GM19193 (cell line): ENCODE results near the gene TLE4.

ENCODE experiments used
- POLR2A ChIP-seq: IDR thresholded peaks from 4 replicates; pipeline ENCODE4 v1.6.1; 2011; ENCODE audit not compliant: insufficient read depth, insufficient read length; ENCODE audit errors: extremely low read depth

TLE4 gene

GRCh38 chr9:79661279-79661678 is 89.5 kb downstream of the TLE4 start:
- TF ChIP-seq POLR2A = no peak

DNA sequence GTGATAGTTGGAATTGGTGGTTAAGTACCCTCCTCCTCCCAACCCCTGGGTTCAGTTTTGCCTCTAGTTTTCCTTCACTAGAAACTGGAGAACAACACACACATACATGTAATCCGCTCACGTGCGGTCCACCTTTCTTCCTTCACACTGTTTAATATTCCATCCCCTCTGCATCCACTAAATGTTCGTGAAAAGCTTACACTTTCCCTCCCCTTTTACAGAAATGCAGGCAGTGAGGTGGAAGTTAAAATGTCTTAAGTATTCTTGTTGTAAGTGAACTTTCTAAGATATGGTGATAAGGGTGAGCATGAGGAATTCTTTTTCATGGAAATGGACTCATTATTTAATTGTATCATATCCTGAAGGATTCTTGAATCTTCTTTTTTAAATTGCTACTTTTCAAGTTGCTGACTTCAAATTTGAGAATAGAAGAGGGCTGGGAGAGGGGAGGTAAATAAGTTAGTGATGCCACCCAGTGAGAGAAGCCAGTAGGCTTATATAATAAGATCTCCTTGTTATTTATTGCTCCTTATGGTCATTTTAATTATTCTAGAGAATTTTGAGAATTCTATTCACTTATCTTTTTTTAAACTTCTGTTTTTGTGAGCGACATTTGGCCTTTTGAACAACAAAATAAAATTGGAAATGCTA is 90.2 kb downstream of the TLE4 start:
- no peak for TF ChIP-seq POLR2A

DNA sequence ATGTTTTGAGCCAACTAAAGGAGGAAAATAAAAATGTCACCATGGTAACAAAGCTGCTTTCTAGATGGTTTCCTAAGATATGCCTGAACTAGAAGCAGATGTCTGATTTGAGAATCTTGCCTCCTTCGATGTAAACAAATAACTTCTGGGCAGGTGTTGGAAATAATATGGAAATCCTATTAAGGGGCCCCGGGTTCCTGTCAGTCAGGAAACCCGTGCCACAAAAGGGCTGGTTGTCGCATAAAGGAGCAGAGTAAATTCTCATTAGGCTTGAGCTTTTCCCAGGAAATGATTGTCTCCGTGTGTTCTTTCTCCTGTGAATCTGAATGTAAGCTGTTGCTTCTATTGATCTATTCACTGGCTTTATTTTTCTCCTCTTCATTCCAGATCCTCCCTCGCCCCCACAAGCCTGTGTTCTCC is 90.8 kb downstream of the TLE4 start:
- TF ChIP-seq POLR2A = no peak

DNA sequence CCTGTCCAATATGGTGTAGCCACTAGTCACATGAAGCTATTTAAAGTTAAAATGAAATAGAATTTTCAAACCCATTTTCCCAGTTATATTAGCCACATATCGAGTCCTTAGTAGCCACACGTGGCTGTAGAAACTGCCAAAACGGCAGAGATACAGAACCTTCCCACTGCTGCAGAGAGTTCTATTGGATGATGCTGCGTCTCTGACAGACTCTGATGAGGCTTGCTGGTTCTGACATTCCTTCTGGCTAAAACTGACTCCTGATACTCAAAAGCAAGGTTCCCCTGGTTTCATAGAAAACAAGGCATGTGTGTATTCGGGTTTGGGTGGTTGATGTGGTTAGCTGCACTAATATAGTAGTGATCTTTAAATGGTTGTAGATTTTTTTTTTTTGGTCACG is 91.5 kb downstream of the TLE4 start:
- no peak for TF ChIP-seq POLR2A

DNA sequence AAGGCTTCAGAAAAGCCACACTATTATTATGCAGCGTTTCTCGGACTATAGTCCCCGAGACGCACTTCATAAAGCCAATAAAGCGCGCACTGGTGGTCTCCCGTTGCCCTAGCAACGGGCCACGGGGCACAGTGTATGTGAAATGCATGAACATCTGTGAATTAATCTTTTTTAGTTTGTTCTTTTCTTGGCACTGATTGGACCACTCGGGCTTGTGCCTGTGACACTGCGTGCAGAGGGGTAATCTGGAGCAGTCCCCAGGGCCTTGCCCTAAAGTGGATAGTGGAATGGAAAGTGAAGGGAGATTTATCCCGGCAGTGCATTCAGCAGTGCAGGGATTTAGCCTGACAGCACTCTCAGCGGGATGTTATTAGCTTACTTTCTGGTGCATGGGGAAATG is 92.1 kb downstream of the TLE4 start:
- TF ChIP-seq POLR2A = no peak

- no peak for TF ChIP-seq POLR2A
Observed at GRCh38 chr9:79664375-79664831, 92.6 kb downstream of the TLE4 start.

DNA sequence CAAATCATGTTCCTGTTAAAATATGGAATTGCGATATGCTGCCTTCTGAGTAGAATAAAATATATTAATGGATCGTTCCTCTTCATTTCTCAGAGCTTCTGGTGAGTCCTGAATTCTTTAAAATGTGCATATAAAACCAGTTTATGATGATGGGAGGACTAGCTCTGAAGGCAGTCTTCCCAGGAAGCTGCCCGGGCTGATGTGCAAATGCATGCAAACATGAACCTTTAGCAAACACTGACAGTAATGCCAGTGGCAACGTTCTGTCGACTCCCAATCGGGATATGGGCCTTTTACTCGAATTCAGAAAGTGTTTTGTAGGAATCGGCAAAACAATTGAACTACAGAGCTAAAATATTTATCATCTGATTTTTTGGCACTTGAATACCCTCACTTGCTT is 93.6 kb downstream of the TLE4 start:
- no peak for TF ChIP-seq POLR2A

- no peak for TF ChIP-seq POLR2A
Observed at GRCh38 chr9:79665931-79666330, 94.2 kb downstream of the TLE4 start.

DNA sequence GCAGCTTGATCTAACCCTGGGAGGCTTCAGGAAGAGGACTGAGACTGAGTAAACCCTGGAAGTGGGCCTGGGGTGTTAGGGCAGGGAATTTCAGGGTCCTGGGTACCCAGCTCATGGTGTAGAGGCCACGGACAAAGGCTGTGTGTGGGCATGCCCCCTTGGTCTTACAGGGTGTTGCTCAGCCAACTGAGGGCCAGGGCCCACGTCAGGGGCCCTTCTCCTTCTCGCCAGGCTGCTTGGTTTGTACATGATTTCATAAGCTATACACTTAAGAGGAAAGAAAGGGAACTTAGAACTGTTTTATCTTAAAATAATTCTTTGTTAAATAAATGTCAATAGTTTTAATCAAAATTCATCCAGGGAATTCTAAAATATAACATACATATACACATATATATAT is 95.4 kb downstream of the TLE4 start:
- no peak for TF ChIP-seq POLR2A

DNA sequence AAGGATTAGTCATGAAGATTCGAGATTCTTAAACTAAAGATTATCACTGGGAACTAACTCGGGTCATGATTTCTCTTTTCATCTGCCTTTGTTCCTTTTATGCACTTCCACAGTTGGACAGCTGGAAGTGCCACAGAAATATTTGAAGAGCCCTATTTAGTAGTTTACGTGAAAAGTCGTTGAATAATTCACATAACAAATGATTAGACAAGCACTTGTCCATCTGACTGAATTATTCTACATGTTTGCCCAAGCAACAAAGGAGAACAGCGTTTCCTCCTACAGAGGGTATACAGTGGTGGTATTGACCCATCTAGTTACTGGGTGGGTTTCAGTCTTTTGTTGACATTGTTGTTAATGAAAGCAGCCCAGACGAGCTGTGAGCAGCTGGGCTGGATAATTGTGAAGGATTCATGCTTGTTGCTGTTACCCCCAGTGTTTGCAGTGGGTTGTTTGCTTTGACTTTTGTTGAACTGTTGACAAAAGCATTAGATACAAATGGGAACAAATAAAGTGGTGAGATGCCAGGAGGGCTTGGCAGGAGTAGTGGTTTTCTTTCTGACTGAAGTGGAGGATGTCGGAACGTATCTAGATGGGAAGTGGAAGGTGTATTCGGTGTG is 96.2 kb downstream of the TLE4 start:
- no peak for TF ChIP-seq POLR2A

- TF ChIP-seq POLR2A = no peak
Observed at GRCh38 chr9:79668956-79669355, 97.2 kb downstream of the TLE4 start.

GRCh38 chr9:79670269-79670961 is 98.7 kb downstream of the TLE4 start:
- no peak for TF ChIP-seq POLR2A

- no peak for TF ChIP-seq POLR2A
Observed at GRCh38 chr9:79671558-79671957, 99.8 kb downstream of the TLE4 start.

GRCh38 chr9:79672236-79672635 is 100.5 kb downstream of the TLE4 start:
- TF ChIP-seq POLR2A = no peak

GRCh38 chr9:79672891-79673290 is 101.1 kb downstream of the TLE4 start:
- TF ChIP-seq POLR2A = no peak

DNA sequence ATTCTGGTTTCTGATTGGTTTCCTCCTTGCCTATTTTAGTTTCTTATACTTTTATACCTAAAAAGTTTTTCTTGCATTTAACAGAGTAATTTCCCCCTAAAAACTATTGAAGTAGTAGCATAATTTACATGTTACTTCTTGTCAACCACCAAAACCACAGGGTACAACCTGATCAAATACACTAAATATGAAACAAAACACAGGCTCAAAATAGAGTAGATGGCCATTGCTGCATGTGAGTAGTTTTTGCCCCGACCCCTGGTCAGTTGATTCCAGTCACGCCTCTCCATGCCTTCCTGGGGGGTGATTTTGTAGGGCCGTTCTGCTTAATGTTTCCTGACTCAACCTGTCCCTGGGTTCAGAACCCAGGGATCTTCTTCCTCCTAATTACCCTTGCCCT is 101.8 kb downstream of the TLE4 start:
- TF ChIP-seq POLR2A = no peak
